ACHN (cell line): ENCODE results near the gene HPS1.
A peak's percentile ranks its signal among the peaks of the same experiment; 100 is the strongest.
"Not testable (repeated sequence)": the region's sequence is repeated elsewhere in the genome, so short reads cannot be mapped to it uniquely, and the experiment has no call there.

Experiments
- DNase-seq: peaks from one replicate; pipeline ENCODE4 v3.0.0-alpha.2; 2015
- in situ Hi-C: cut with HindIII; loops from 2 replicates; pipeline ENCODE4 v1.10.0; 2017; ENCODE audit warnings: low sequenced_read_pairs, low pct_ligation_motif_present, low pct_unique_long_range_greater_than_20kb

HPS1 gene

DNA sequence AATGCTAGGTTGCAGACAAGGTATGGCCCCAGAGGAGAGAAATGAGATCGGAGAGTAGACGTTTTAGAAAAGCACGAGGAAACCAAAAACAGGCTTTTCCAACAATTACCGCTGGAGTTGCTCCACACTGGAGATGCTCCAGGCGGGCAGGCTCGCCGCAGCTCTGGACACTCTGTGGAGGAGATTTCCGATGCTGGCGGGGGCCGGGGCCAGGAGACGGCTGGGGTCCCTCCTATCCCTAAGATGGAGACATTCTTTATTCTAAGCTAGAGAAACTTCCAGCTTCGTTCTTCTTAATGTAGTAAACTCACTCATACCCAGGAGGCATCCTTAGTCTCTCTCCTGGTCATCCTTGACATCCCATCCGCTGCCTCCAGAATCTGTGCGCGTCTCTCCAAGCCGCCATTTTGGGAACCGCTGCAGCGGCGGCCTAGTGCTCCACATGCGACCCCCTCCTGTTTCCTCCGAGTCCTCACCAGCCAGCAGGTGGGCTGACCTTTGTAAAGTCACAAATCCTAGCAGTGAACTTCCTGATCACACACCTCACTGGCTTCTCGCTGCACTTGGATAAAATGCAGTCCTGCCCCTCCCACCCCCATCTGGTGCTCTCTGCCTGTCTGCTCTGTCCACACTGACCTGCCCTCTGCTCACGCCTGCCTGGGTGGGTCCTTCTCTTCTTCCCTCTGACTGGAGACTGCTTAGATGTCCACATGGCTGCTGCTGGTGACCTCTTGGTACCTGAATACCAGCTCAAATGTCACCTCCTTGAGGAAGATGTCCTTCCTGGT lies 43.6 kb downstream of the HPS1 start:
- in situ Hi-C loops = no loop called here
- no peak for DNase-seq

GRCh38 chr10:98402478-98402877 lies 44.3 kb downstream of the HPS1 start:
- in situ Hi-C loops = no loop called here
- DNase-seq = no peak

- DNase-seq = no peak
- in situ Hi-C loops = no loop called here
Measured at GRCh38 chr10:98400482-98400881, 46.3 kb downstream of the HPS1 start.

GRCh38 chr10:98399784-98400183 lies 47.0 kb downstream of the HPS1 start:
- DNase-seq = no peak
- in situ Hi-C loops = no loop called here

DNA sequence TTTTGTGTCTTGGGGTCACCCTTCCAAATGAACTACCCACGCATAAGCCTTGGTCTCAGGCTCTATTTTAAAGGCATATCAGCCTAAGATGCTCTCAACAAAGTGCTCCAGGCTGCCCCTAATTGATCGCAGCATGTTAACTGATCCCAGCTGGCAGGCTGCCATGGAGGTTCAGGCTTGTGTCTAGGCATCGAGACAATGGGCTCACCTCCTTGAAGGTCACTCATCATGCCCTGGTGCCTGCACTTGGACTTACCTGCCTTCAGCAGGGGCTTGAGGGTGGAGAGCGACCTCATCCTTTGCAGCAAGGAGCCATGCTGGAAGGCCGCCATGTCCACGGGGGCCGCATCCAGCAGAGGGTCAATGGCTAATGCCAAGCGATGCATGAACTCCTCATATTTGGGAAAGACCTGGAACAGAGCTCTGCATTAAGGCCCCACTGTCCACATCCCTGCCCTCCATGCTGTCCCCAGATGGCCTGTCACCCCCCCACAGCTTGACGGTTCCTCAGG lies 49.6 kb downstream of the HPS1 start:
- no peak for DNase-seq
- in situ Hi-C loops = no loop called here

DNA sequence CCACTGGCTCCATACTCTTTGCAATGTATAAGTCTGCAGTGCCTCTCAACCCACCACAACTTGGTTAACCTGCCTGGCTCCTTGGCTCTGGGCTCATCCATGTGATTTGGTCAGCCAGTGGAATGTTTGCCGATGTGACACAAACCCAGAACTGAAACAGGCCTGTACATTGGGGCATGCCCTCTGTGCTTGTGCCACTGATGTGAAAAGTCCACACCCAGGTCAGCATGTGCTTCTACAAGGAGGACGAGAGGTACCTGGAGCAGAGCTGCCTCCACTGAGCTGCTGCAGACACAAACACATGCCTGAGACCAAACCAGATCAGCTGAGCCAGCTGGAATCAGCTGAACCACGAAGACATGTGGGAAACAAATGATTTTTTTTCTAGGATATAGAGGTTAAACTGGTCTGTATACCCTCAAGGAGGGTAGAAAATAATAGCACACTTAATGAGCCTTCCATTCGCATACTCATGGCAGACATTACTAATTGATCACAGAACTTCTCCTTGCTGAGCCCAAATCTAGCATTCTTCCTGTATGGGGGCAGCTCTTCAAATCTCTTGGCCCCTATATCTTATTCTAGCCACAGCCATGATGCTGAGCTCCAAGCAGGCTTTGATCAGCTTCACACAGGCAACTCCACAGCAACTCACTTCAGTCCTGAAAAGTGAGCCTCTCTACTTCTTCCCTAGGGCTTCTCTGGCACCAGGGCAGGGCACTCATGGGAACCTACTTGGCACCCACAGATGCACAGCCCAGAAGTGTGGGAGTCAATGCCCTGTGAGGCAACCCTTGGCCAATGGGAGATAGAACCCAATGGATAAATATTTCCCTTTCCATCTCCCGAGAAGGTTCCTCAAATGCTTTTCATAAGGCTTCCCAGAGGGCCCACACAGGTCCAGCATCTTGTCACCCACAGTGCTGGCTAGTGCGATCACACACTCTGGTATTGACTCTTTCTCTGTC lies 50.4 kb downstream of the HPS1 start:
- no peak for DNase-seq
- in situ Hi-C loops = no loop called here

- in situ Hi-C loops = no loop called here
- no peak for DNase-seq
Measured at GRCh38 chr10:98394851-98395440, 51.8 kb downstream of the HPS1 start.

DNA sequence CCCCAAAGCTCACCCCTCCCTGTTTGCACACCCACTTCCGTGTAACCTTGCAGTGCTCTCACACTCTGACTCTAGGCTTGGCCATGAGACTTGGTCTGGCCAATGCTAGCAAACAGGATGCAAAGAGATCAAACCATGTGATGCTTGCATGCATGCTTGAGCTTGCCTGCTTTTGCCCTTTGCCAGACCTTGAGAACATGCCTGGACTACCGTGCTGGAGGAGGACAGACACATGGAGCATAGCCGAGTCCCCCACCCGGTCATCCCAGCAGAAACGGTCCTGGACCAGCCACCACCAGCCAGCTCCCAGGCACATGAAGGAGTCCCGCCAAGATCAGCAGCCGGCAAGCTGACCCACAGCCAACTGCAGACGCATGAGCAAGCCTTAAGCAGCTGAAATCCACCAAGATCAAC lies 55.1 kb downstream of the HPS1 start:
- in situ Hi-C loops = no loop called here
- DNase-seq = no peak

GRCh38 chr10:98391065-98391464 lies 55.7 kb downstream of the HPS1 start:
- no peak for DNase-seq

DNA sequence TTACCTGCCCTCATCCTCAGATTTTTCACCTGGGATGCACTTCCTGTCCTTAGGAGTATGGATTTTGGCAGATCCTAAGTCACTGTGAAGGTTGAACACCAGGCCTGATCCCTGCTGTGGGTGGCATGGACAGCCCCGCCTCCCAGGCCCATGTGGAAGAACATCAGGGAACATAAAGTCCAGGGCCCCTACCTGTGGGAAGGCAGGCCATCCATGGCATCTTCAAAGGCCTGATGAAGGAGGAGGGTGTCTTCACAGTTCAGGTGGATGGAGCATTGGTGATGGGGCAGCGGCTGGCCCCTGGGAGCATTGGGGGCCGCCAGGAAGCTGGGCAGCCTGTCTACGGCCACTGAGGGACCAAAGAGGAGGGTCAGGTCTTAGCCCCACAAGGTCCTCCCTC lies 56.3 kb downstream of the HPS1 start:
- DNase-seq = no peak
- in situ Hi-C loops = no loop called here

More at GRCh38 chr10:98391065-98391464, 55.7 kb downstream of the HPS1 start:
- in situ Hi-C loops = no loop called here

- no peak for DNase-seq
- in situ Hi-C loops = no loop called here
Measured at GRCh38 chr10:98389398-98389797, 57.3 kb downstream of the HPS1 start.

- in situ Hi-C loops = no loop called here
- DNase-seq = no peak
Measured at GRCh38 chr10:98388101-98388655, 58.6 kb downstream of the HPS1 start.

- in situ Hi-C loops = no loop called here
- no peak for DNase-seq
Measured at GRCh38 chr10:98384531-98385133, 62.1 kb downstream of the HPS1 start.

- in situ Hi-C loops = no loop called here
- no peak for DNase-seq
Measured at GRCh38 chr10:98383869-98384268, 62.9 kb downstream of the HPS1 start.

GRCh38 chr10:98383134-98383667 lies 63.5 kb downstream of the HPS1 start:
- in situ Hi-C loops = not testable (repeated sequence)
- peak; percentile 44 for DNase-seq

DNA sequence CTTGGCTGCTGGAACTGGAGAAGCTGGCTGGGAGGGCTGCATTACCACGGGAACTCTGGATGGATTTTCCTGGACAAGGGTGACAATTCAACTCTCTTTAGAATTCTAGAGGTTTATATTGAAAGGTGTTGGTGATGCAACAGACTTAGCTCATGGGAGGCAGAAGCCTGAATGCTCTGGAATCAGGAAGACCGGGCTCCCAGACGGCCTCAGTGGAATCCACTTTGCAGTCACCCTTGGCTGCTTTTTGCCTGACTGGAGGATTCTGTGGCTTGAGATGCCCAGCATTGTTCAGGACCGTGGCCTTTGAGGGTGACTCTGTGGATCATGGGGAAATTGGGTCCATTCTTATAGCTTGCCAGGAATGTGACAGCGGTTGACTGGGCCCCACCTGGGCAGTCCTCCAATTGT lies 64.0 kb downstream of the HPS1 start:
- peak; percentile 22 for DNase-seq
- in situ Hi-C loops = no loop called here

DNA sequence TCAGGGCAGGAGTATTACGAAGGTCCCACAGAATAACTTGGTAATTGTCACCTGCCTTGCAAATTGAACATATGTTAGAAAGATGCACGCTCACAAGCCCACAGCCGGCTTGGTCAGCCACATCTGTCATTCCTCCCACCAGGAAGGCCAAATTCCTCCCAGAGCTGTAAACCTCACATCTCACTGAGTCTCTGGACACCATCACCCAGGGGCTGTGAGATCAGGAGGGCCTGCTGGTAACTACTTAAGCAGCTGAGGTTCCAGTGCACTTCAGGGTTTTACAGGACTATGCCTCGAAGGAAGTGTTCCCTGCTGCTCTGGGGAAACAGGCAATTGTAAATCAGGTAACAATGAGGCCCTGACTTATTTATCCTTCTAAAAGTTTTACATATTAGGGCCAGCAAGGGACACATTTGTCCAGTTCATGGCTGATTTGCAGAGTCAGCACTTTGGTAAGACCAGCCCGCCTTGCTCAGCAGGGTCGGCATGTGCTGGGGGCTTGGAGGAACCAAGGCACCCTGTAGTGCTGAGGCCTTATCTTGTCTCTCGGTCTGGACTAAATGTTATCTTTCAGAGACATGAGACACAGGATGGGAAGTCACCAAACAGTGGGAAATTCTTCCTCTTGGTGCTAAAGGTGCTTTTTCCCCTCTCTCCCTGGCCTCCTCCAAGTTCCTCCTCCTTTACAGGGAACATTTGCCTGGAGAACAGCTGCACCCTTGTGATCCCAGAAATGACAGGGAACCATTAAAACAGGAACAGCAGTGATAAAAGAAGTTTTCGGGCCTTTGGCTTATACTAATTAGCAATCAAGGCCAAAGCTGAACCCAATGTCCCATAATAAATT lies 66.0 kb downstream of the HPS1 start:
- no peak for DNase-seq
- in situ Hi-C loops = no loop called here
